Hepatocyte (in vitro differentiated cells): ENCODE data around the gene DCC.

Experiments
- EZH2phosphoT487 ChIP-seq: fragments of 200-600 bp; sonication (generic); IDR thresholded peaks from one replicate; pipeline ENCODE4 v1.6.1; 2018; ENCODE audit warnings: antibody characterized with exemption, mild to moderate bottlenecking, low read depth, moderate library complexity; ENCODE audit not compliant: unreplicated experiment, severe bottlenecking
- TF ChIP-seq, protein P1 (sequence below): fragments of 200-600 bp; sonication (generic); IDR thresholded peaks from 2 replicates; pipeline ENCODE4 v1.5.1; 2016; ENCODE audit warnings: antibody characterized with exemption, mild to moderate bottlenecking; ENCODE audit not compliant: poor library complexity

DNA sequence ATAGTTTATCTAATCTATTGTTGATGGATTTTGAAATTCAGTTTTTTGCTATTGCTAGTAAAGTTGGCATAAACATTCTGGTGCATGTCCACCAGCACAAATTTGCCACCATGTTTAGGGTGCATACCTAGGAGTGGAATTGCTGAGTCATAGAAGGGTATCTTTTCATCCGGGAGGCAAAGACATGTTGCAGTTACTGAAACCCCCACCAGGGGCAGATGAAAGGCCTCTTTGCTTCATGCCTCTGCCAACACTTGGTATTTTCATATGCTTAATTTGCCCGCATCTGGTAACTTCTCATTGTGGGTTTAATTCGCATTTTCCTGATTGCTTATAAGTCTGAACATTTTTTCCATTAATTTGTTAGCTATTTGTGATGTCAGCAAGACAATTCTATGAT is 8.2 kb downstream of the DCC start:
- TF ChIP-seq, protein P1, sequence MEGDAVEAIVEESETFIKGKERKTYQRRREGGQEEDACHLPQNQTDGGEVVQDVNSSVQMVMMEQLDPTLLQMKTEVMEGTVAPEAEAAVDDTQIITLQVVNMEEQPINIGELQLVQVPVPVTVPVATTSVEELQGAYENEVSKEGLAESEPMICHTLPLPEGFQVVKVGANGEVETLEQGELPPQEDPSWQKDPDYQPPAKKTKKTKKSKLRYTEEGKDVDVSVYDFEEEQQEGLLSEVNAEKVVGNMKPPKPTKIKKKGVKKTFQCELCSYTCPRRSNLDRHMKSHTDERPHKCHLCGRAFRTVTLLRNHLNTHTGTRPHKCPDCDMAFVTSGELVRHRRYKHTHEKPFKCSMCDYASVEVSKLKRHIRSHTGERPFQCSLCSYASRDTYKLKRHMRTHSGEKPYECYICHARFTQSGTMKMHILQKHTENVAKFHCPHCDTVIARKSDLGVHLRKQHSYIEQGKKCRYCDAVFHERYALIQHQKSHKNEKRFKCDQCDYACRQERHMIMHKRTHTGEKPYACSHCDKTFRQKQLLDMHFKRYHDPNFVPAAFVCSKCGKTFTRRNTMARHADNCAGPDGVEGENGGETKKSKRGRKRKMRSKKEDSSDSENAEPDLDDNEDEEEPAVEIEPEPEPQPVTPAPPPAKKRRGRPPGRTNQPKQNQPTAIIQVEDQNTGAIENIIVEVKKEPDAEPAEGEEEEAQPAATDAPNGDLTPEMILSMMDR = peak; percentile 12
- TF ChIP-seq EZH2phosphoT487 = no peak
